A549 treated with RU486 at 1 μM for 4 hours (cell line): ENCODE data around the gene PACSIN1. TPM values are rescaled to one million over a fixed set of nuclear protein-coding genes. Genes with fewer than 3 reads are reported as not detected.

Experiments used
- total RNA-seq: library from RNA; stranded (reverse); fragments of 200-300 nt; extraction: Qiagen RNA extraction; gene quantifications from 5 replicates; pipeline ENCODE4 v1.2.3, GENCODE V29; 2022; ENCODE audit warnings: low read depth

Gene PACSIN1
- 0.03 to 0.09 TPM (median 0.07 TPM) in 4 of 5 replicates, not detected in the other for total RNA-seq

GRCh38 chr6:34465531-34466241, at the start of gene PACSIN1:
PACSIN1 (plus strand) TSS chr6:34466076; CDS start chr6:34526306, 60,230 bp downstream.

GRCh38 chr6:34425498-34426410, 40.1 kb upstream of the PACSIN1 start, which contains the start of gene RPS10:
RPS10 (minus strand) TSS chr6:34426069; CDS start chr6:34425221, 848 bp downstream.

DNA sequence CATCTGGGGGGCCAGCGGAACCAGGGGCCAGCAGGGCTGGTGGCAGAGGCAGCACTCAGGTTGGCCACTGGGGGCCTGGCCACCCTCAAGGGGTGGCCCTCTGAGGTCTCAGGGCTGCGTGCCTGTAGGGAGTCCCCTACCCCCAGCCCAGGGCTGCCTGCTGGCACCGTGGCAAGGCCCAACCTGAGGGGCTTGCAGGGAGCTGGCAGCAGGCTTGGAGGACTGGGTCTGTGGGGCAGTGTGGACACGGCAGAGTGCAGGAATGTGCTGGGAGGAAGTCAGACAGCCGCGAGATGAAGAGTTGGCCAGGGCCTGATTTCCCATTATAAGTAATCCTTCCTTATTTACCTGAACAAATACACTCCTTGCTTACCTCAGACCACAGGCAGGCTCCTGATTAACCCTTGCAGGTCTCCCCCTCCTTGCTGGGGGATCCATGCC, 90.2 kb downstream of the PACSIN1 start, which contains the start of gene SPDEF:
TSS of gene SPDEF (minus strand) at position 299 of the 441 bp plus-strand sequence. CDS start 11,874 bp downstream, outside the sequence.

Other genes starting within 250 kb of the PACSIN1 start
- gene HMGA1, start 229.2 kb upstream of the PACSIN1 start, total RNA-seq = 535 to 704 TPM (median 665 TPM) in 5 replicates
- gene SMIM29, start 217.1 kb upstream of the PACSIN1 start, total RNA-seq = 18.1 to 30.9 TPM (median 28.9 TPM) in 5 replicates
- 5.8 to 8.6 TPM (median 6.4 TPM) in 5 replicates for gene NUDT3, start 73.4 kb upstream of the PACSIN1 start, total RNA-seq
- gene RPS10, start 40.0 kb upstream of the PACSIN1 start, total RNA-seq = 1,988 to 2,281 TPM (median 2,050 TPM) in 5 replicates
- gene SPDEF, start 90.3 kb downstream of the PACSIN1 start, total RNA-seq = 1.4 to 2.7 TPM (median 2.2 TPM) in 5 replicates
- gene ILRUN, start 230.7 kb downstream of the PACSIN1 start, total RNA-seq = 26.8 to 33.2 TPM (median 31.8 TPM) in 5 replicates